GM12878 (cell line): ENCODE data around the gene GNAO1. TPM values are rescaled to one million over a fixed set of nuclear protein-coding genes. Genes with fewer than 3 reads are reported as not detected.

Experiments used
- ATAC-seq: fragments of 200-7000 bp; cut with Tn5 transposase; 3 replicates; pipeline ENCODE4 v1.9.1; 2020; ENCODE audit warnings: mild to moderate bottlenecking, moderate library complexity
- BruUV-seq: library from RNA; stranded (reverse); fragments of 400-500 nt; replicated peaks from 2 replicates; lab custom pipeline; 2021; lab: Mats Ljungman, UMichigan
- CTCF ChIA-PET: fragments of 300-600 bp; sonication (Branson Sonifier 250); formaldehyde crosslinking; extraction: SDS; loops from one replicate; lab custom pipeline; 2021; ENCODE audit warnings: inconsistent platforms; lab: Yijun Ruan, JAX
- POLR2A ChIA-PET: fragments of 350-600 bp; formaldehyde crosslinking; extraction: SDS; loops from one replicate; lab custom pipeline; 2021; ENCODE audit warnings: inconsistent platforms; lab: Charles Lee
- RAD21 ChIA-PET: fragments of 300-600 bp; sonication (Branson Sonifier 250); formaldehyde crosslinking; loops from one replicate; lab custom pipeline; 2023; ENCODE audit warnings: antibody characterized with exemption; ENCODE audit not compliant: unreplicated experiment; lab: Charles Lee
- SMC1A ChIA-PET: fragments of 300-600 bp; sonication (Branson Sonifier 250); formaldehyde crosslinking; loops from one replicate; lab custom pipeline; 2023; ENCODE audit not compliant: unreplicated experiment, uncharacterized antibody; lab: Charles Lee
- DNase-seq: peaks from one replicate; pipeline ENCODE4 v3.0.0-alpha.2; 2011; ENCODE audit warnings: low read depth, low spot score
- FAIRE-seq: peaks from 3 replicates; lab custom pipeline; 2011; peaks lifted over from hg19 to GRCh38; lab: Jason Lieb, UNC
- H2AFZ ChIP-seq: 2 replicates; pipeline ENCODE4 v1.6.0; 2011; ENCODE audit warnings: low read depth, low read length, control low read depth; ENCODE audit not compliant: control insufficient read depth
- H3K27ac ChIP-seq: 2 replicates; pipeline ENCODE4 v1.5.1; 2011; ENCODE audit warnings: control low read depth; ENCODE audit not compliant: control insufficient read depth, insufficient read depth
- H3K27me3 ChIP-seq, 2 experiments: replicated peaks in 1 of 2; 2 replicates each; pipeline versions ENCODE4 v1.6.0 to v1.6.1; 2011; ENCODE audit warnings: low read length in 1 of 2; ENCODE audit not compliant: control insufficient read depth in 2 of 2, insufficient read depth in 2 of 2
- H3K36me3 ChIP-seq, 2 experiments: 2 replicates each; pipeline ENCODE4 v1.5.1; 2011; ENCODE audit warnings: low read length in 1 of 2; ENCODE audit not compliant: control insufficient read depth in 2 of 2, insufficient read depth in 2 of 2
- H3K4me1 ChIP-seq: 2 replicates; pipeline ENCODE4 v1.6.1; 2011; ENCODE audit warnings: mild to moderate bottlenecking, low read length, moderate library complexity, mixed read lengths; ENCODE audit not compliant: control insufficient read depth, insufficient read depth
- H3K4me2 ChIP-seq: 2 replicates; pipeline ENCODE4 v1.6.0; 2011; ENCODE audit warnings: control low read depth; ENCODE audit not compliant: control insufficient read depth, insufficient read depth
- H3K4me3 ChIP-seq: fragments of 200-600 bp; sonication (generic); 2 replicates; pipeline ENCODE4 v1.5.1; 2016
- H3K79me2 ChIP-seq: 2 replicates; pipeline ENCODE4 v1.6.0; 2011; ENCODE audit warnings: low read length; ENCODE audit not compliant: control insufficient read depth, insufficient read depth
- H3K9ac ChIP-seq: 2 replicates; pipeline ENCODE4 v1.8.0; 2011; ENCODE audit warnings: low read length, control low read depth, mixed read lengths; ENCODE audit not compliant: control insufficient read depth, insufficient read depth
- H3K9me3 ChIP-seq: replicated peaks from 3 replicates; pipeline ENCODE4 v1.5.1; 2011; ENCODE audit warnings: mild to moderate bottlenecking, low read length; ENCODE audit not compliant: control insufficient read depth, insufficient read depth
- H4K20me1 ChIP-seq: 2 replicates; pipeline ENCODE4 v1.6.0; 2011; ENCODE audit not compliant: control insufficient read depth, insufficient read depth
- CHD1 ChIP-seq: IDR thresholded peaks from 2 replicates; pipeline ENCODE4 v1.6.1; 2012; ENCODE audit warnings: low read depth, low read length, improper control_type of control experiment
- IKZF1 ChIP-seq: fragments of 450-650 bp; conservative IDR thresholded peaks from 2 replicates; pipeline ENCODE4 v1.6.1; 2017; ENCODE audit warnings: antibody characterized with exemption, mild to moderate bottlenecking
- KDM1A ChIP-seq: fragments of 200-600 bp; sonication (generic); IDR thresholded peaks from 2 replicates; pipeline ENCODE4 v1.6.1; 2016; ENCODE audit warnings: borderline replicate concordance
- PML ChIP-seq: IDR thresholded peaks from 2 replicates; pipeline ENCODE4 v1.6.1; 2012; ENCODE audit warnings: low read length, inconsistent platforms
- SUPT20H ChIP-seq: IDR thresholded peaks from 2 replicates; pipeline ENCODE4 v1.6.1; 2011; ENCODE audit warnings: low read depth, mild to moderate bottlenecking, low read length, moderate library complexity, borderline replicate concordance; ENCODE audit not compliant: control insufficient read depth
- WGBS: methylation state at CpG from one replicate; pipeline ENCODE4 v1.1.6; 2016; ENCODE audit warnings: low lambda C conversion rate; ENCODE audit not compliant: insufficient replicate concordance, insufficient coverage; ENCODE audit errors: missing lambda C conversion rate; 5-methylcytosine and 5-hydroxymethylcytosine counted together
- in situ Hi-C: fragments of 300-500 bp; cut with MboI; formaldehyde crosslinking; loops from 9 replicates; pipeline ENCODE4 v1.14.3; 2018; ENCODE audit warnings: mixed read lengths
- intact Hi-C: fragments of 100-400 bp; cut with micrococcal nuclease; formaldehyde crosslinking; loops from one replicate; pipeline ENCODE4 v1.14.2; 2022; ENCODE audit not compliant: unreplicated experiment
- polyA plus RNA-seq, 11 experiments: library from polyadenylated mRNA; depleted of rRNA in 4 of 11; unstranded in 6 of 11; stranded (reverse) in 5 of 11; fragments of >200 nt; fragmentation: Nextera tagmentation in 4 of 11; fragmentation: Illumina TruSeq in 1 of 11; extraction: Ambion mirVana in 4 of 11; extraction: Trizol in 1 of 11; gene quantifications; 1 replicate in 1 of 11; 2 replicates in 10 of 11; pipeline versions ENCODE4 v1.2.1 to v1.2.3, GENCODE V29; 2011 to 2016; ENCODE audit warnings: inconsistent platforms in 2 of 11, missing spikeins in 2 of 11, low read depth in 1 of 11
- total RNA-seq, 4 experiments: library from RNA; depleted of rRNA in 3 of 4; stranded (reverse); fragments of >200 nt in 3 of 4; fragmentation: Illumina TruSeq in 1 of 4; extraction: Trizol in 1 of 4; gene quantifications; 2 replicates each; pipeline versions ENCODE4 v1.2.1 to v1.2.3, GENCODE V29; 2013 to 2021
- TF ChIP-seq, protein P1 (sequence below): IDR thresholded peaks from 2 replicates; pipeline ENCODE4 v1.6.1; 2012; ENCODE audit warnings: improper control_type of control experiment, low read depth, low read length; ENCODE audit not compliant: insufficient replicate concordance

GNAO1 gene
- total and polyA plus RNA-seq, 10 of the 15 experiments (the other 5 are each of a cell fraction or from before 2014, with no cell fraction given): 0.05 to 0.28 (median 0.14) TPM; not detected in 6

DNA sequence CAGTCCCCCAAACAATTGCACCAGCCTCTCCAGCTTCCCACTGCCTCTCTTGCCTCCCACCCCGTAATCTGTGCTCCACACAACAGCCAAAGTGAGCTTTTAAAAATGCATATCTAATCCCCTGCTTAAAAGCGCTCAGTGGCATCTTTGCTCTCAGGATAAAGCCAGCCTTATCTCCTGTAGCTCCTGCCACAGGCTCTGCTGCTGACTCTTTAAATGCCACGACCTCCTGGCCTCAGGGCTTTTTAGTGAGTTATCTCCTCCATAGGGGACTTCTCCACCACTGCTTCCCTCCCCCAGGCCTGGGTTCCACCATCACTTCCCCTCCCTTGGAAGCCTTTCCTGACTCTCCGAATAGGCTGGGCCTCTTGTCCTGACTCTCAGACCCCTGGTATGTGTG lies 98.6 kb downstream of the GNAO1 start (continued):
- no peak for TF ChIP-seq SUPT20H

DNA sequence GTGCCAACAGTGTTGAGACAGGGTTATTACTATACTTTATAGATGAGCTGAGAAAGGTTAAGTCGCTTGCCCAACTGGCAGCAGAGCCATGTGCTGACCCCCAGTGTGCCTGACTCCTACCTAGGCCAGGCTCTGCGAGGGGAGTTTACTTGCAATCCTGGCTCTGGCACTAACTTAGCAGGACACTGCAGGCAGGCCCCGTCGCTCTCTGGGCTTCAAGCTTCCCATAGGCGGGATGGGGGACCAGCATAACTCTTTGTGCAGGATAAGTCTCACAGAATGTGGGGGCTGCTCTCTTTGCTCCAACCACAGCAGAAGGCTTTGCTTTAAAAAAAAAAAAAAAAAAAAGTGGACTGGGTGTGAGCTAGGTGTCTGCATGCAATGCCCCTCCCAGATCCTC lies 102.7 kb downstream of the GNAO1 start:
- no peak for FAIRE-seq
- Histone ChIP-seq H3K4me2 (no peak overlapping the region), H3K36me3 (no peaks in the 10 kb centered on the region), H3K4me1 (no peaks in the 10 kb centered on the region), H3K4me3 (no peak overlapping the region), H3K27me3 (no peaks in the 10 kb centered on the region; a peak in 2 of 4 replicates), H3K79me2 (no peaks in the 10 kb centered on the region), H3K9me3 (no peaks in the 10 kb centered on the region), H4K20me1 (no peaks in the 10 kb centered on the region), H3K9ac (no peak overlapping the region), H2AFZ (no peak overlapping the region), H3K27ac (no peak overlapping the region)
- ChIA-PET SMC1A (no interaction called here), RAD21 (no interaction called here), POLR2A (no interaction called here), CTCF (interaction anchor here (1.8 kb wide), 1 partner anchor 829 kb away, joined by 4 read pairs; no protein-coding TSS in a partner anchor)
- no TSS peak for BruUV-seq
- WGBS: 45% methylated on average over 5 of the region's 5 CpGs
- intact Hi-C loops: no loop called here
- in situ Hi-C loops: no loop called here
- TF ChIP-seq IKZF1 (no peak), CHD1 (no peak), PML (no peak), KDM1A (no peak)
- TF ChIP-seq, protein P1, sequence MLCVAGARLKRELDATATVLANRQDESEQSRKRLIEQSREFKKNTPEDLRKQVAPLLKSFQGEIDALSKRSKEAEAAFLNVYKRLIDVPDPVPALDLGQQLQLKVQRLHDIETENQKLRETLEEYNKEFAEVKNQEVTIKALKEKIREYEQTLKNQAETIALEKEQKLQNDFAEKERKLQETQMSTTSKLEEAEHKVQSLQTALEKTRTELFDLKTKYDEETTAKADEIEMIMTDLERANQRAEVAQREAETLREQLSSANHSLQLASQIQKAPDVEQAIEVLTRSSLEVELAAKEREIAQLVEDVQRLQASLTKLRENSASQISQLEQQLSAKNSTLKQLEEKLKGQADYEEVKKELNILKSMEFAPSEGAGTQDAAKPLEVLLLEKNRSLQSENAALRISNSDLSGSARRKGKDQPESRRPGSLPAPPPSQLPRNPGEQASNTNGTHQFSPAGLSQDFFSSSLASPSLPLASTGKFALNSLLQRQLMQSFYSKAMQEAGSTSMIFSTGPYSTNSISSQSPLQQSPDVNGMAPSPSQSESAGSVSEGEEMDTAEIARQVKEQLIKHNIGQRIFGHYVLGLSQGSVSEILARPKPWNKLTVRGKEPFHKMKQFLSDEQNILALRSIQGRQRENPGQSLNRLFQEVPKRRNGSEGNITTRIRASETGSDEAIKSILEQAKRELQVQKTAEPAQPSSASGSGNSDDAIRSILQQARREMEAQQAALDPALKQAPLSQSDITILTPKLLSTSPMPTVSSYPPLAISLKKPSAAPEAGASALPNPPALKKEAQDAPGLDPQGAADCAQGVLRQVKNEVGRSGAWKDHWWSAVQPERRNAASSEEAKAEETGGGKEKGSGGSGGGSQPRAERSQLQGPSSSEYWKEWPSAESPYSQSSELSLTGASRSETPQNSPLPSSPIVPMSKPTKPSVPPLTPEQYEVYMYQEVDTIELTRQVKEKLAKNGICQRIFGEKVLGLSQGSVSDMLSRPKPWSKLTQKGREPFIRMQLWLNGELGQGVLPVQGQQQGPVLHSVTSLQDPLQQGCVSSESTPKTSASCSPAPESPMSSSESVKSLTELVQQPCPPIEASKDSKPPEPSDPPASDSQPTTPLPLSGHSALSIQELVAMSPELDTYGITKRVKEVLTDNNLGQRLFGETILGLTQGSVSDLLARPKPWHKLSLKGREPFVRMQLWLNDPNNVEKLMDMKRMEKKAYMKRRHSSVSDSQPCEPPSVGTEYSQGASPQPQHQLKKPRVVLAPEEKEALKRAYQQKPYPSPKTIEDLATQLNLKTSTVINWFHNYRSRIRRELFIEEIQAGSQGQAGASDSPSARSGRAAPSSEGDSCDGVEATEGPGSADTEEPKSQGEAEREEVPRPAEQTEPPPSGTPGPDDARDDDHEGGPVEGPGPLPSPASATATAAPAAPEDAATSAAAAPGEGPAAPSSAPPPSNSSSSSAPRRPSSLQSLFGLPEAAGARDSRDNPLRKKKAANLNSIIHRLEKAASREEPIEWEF: no peak
- no peak for ATAC-seq
- no peak for DNase-seq
